K562 (cell line): ENCODE data around the gene VPS45. TPM values are rescaled to one million over a fixed set of nuclear protein-coding genes. Genes with fewer than 3 reads are reported as not detected.

Experiments
- BRF2 ChIP-seq: IDR thresholded peaks from 3 replicates; pipeline ENCODE4 v1.6.1; 2011; ENCODE audit warnings: borderline replicate concordance, mild to moderate bottlenecking; ENCODE audit not compliant: insufficient read length, insufficient read depth
- EP300 ChIP-seq: IDR thresholded peaks from 2 replicates; pipeline ENCODE4 v1.6.1; 2012; ENCODE audit warnings: low read length, improper control_type of control experiment
- ETV5 ChIP-seq: sonication (generic); formaldehyde crosslinking; IDR thresholded peaks from 2 replicates; pipeline ENCODE4 v1.4.0; 2020; ENCODE audit warnings: low read depth, mild to moderate bottlenecking, missing genetic modification reagents
- MGA ChIP-seq: fragments of 450-650 bp; IDR thresholded peaks from 2 replicates; pipeline ENCODE4 v1.6.1; 2016; ENCODE audit warnings: mild to moderate bottlenecking, moderate library complexity
- NFE2 ChIP-seq: IDR thresholded peaks from 2 replicates; pipeline ENCODE4 v1.6.1; 2014; ENCODE audit warnings: antibody characterized with exemption, low read depth
- NR0B1 ChIP-seq: fragments of 450-650 bp; IDR thresholded peaks from one replicate; pipeline ENCODE4 v1.6.1; 2018; ENCODE audit warnings: mild to moderate bottlenecking, moderate library complexity; ENCODE audit not compliant: partially characterized antibody
- PCBP1 ChIP-seq: fragments of 200-400 bp; formaldehyde crosslinking; IDR thresholded peaks from 2 replicates; pipeline ENCODE4 v1.6.1; 2018; ENCODE audit warnings: mild to moderate bottlenecking, low read depth, low read length; ENCODE audit not compliant: poor library complexity, severe bottlenecking
- PRPF4 ChIP-seq: fragments of 200-400 bp; formaldehyde crosslinking; IDR thresholded peaks from one replicate; pipeline ENCODE4 v1.6.1; 2017; ENCODE audit warnings: low read length, low read depth, mild to moderate bottlenecking; ENCODE audit not compliant: insufficient read depth, poor library complexity, severe bottlenecking
- SP1 ChIP-seq: sonication (generic); formaldehyde crosslinking; IDR thresholded peaks from 2 replicates; pipeline ENCODE4 v1.8.1; 2022; ENCODE audit warnings: mild to moderate bottlenecking, missing genetic modification reagents
- SRSF1 ChIP-seq: fragments of 200-400 bp; formaldehyde crosslinking; IDR thresholded peaks from 2 replicates; pipeline ENCODE4 v1.6.1; 2017; ENCODE audit warnings: mild to moderate bottlenecking, low read depth, low read length, moderate library complexity
- TEAD1 ChIP-seq, 2 experiments: fragments of 450-650 bp in 1 of 2; sonication (generic) in 1 of 2; formaldehyde crosslinking; IDR thresholded peaks; 2 replicates each; pipeline versions ENCODE4 v1.4.0 to v1.8.0; 2020 to 2022; ENCODE audit warnings: mild to moderate bottlenecking in 2 of 2, missing genetic modification reagents in 1 of 2
- ZKSCAN1 ChIP-seq: fragments of 150-350 bp; IDR thresholded peaks from 2 replicates; pipeline ENCODE4 v1.6.1; 2016; ENCODE audit warnings: low read depth, low read length
- polyA plus RNA-seq, 8 experiments: library from polyadenylated mRNA; depleted of rRNA in 4 of 8; stranded (reverse) in 5 of 8; unstranded in 3 of 8; fragments of >200 nt; fragmentation: Nextera tagmentation in 2 of 8; fragmentation: Illumina TruSeq in 1 of 8; extraction: Ambion mirVana in 2 of 8; extraction: Trizol in 1 of 8; gene quantifications; 2 replicates each; pipeline versions ENCODE4 v1.2.1 to v1.2.3, GENCODE V29; 2011 to 2014; ENCODE audit warnings: inconsistent platforms in 1 of 8, missing spikeins in 1 of 8
- total RNA-seq, 7 experiments: library from RNA; depleted of rRNA in 6 of 7; stranded (reverse); fragments of >200 nt in 6 of 7; fragmentation: Illumina TruSeq in 2 of 7; extraction: Trizol in 2 of 7; gene quantifications; 2 replicates each; pipeline versions ENCODE4 v1.2.1 to v1.2.3, GENCODE V29; 2011 to 2021; ENCODE audit warnings: low replicate concordance in 1 of 7

The VPS45 gene
- total and polyA plus RNA-seq, 9 of the 15 experiments (the other 6 are each of a cell fraction or from before 2014, with no cell fraction given), result 17.9 to 48.2 (median 34.4) TPM

GRCh38 chr1:150067184-150068108, at the start of gene VPS45 (continued):
- TF ChIP-seq MGA, result peak; percentile 97
- no peak for TF ChIP-seq SRSF1
- peak in 1 of 2 experiments; percentile 64; a peak in 2 of 4 replicates for TF ChIP-seq TEAD1 (CRISPR knock-in tag; IDR thresholded peaks at IDR 0.05)
- TF ChIP-seq ZKSCAN1, result 0 out of 2 replicates have a peak, but pooled peaks have one; percentile 52
- no peak for TF ChIP-seq PCBP1
- peak; percentile 28; the same call in 1 of the 2 replicates for TF ChIP-seq EP300
- TF ChIP-seq NFE2, result no peak
- TF ChIP-seq PRPF4, result no peak
- TF ChIP-seq NR0B1, result no peak
- peak; percentile 70 for TF ChIP-seq ETV5
- TF ChIP-seq BRF2, result no peak
- peak; percentile 76 for TF ChIP-seq SP1 (CRISPR knock-in tag)
